Measurements from ENCODE around the gene PC.
"Not testable (repeated sequence)": the region's sequence is repeated elsewhere in the genome, so short reads cannot be mapped to it uniquely, and the experiment has no call there.

PC gene

GRCh38 chr11:66958232-66958955, at the start of gene PC:
Gene PC, minus strand, starts transcription at chr11:66958383. Its CDS starts 86,224 bp downstream, at chr11:66872159.
- Histone ChIP-seq H3K27me3 (replicated peaks; ENCODE audit: control insufficient read depth, insufficient read depth, low read length) (no peaks in the 10 kb centered on the region), H3K4me1 (ENCODE audit: control insufficient read depth, insufficient read depth, low read length) (peaks cover 19% of the 10 kb centered on the region), H3K36me3 (ENCODE audit: control insufficient read depth, insufficient read depth, low read length, severe bottlenecking) (no peaks in the 10 kb centered on the region), H3K9me3 (ENCODE audit: control insufficient read depth, low read length) (no peaks in the 10 kb centered on the region), H3K4me3 (ENCODE audit: low read length) (peak within 1 kb of the TSS; percentile 84), H3K9ac (ENCODE audit: low read length) (peak within 1 kb of the TSS; percentile 87)
- peak; percentile 100 for DNase-seq (ENCODE audit: low read depth)

- no peak for DNase-seq (ENCODE audit: low read depth)
- H3K4me1 ChIP-seq (ENCODE audit: control insufficient read depth, insufficient read depth, low read length): peaks cover 15% of the 10 kb centered on the region
- H3K27me3 ChIP-seq (replicated peaks; ENCODE audit: control insufficient read depth, insufficient read depth, low read length): no peaks in the 10 kb centered on the region
- no peaks in the 10 kb centered on the region for H3K9me3 ChIP-seq (ENCODE audit: control insufficient read depth, low read length)
- H3K4me3 ChIP-seq (ENCODE audit: low read length): no peak overlapping the region
- no peak overlapping the region for H3K9ac ChIP-seq (ENCODE audit: low read length)
- no peaks in the 10 kb centered on the region for H3K36me3 ChIP-seq (ENCODE audit: control insufficient read depth, insufficient read depth, low read length, severe bottlenecking)
Measured at GRCh38 chr11:67007126-67007525, 48.9 kb upstream of the PC start.

GRCh38 chr11:67006029-67006884, 48.1 kb upstream of the PC start:
- H3K4me1 ChIP-seq (ENCODE audit: control insufficient read depth, insufficient read depth, low read length): peaks cover 15% of the 10 kb centered on the region
- no peaks in the 10 kb centered on the region for H3K36me3 ChIP-seq (ENCODE audit: control insufficient read depth, insufficient read depth, low read length, severe bottlenecking)
- DNase-seq (ENCODE audit: low read depth): no peak
- H3K27me3 ChIP-seq (replicated peaks; ENCODE audit: control insufficient read depth, insufficient read depth, low read length): no peaks in the 10 kb centered on the region
- peak overlapping the region; percentile 56 for H3K4me3 ChIP-seq (ENCODE audit: low read length)
- H3K9ac ChIP-seq (ENCODE audit: low read length): peak overlapping the region; percentile 63
- no peaks in the 10 kb centered on the region for H3K9me3 ChIP-seq (ENCODE audit: control insufficient read depth, low read length)

- H3K9me3 ChIP-seq (ENCODE audit: control insufficient read depth, low read length); H3K4me3 ChIP-seq (ENCODE audit: low read length); H3K36me3 ChIP-seq (ENCODE audit: control insufficient read depth, insufficient read depth, low read length, severe bottlenecking); H3K27me3 ChIP-seq (replicated peaks; ENCODE audit: control insufficient read depth, insufficient read depth, low read length); H3K9ac ChIP-seq (ENCODE audit: low read length); DNase-seq (ENCODE audit: low read depth): not testable (repeated sequence)
- H3K4me1 ChIP-seq (ENCODE audit: control insufficient read depth, insufficient read depth, low read length): peaks cover 15% of the 10 kb centered on the region
Measured at GRCh38 chr11:67005200-67005599, 47.0 kb upstream of the PC start.

GRCh38 chr11:67002921-67003411, 44.8 kb upstream of the PC start:
- no peak overlapping the region for H3K9ac ChIP-seq (ENCODE audit: low read length)
- DNase-seq (ENCODE audit: low read depth): no peak
- no peaks in the 10 kb centered on the region for H3K36me3 ChIP-seq (ENCODE audit: control insufficient read depth, insufficient read depth, low read length, severe bottlenecking)
- peaks cover 4% of the 10 kb centered on the region for H3K27me3 ChIP-seq (replicated peaks; ENCODE audit: control insufficient read depth, insufficient read depth, low read length)
- H3K4me1 ChIP-seq (ENCODE audit: control insufficient read depth, insufficient read depth, low read length): peaks cover 15% of the 10 kb centered on the region
- H3K4me3 ChIP-seq (ENCODE audit: low read length): no peak overlapping the region
- H3K9me3 ChIP-seq (ENCODE audit: control insufficient read depth, low read length): no peaks in the 10 kb centered on the region

- Histone ChIP-seq H3K4me1 (ENCODE audit: control insufficient read depth, insufficient read depth, low read length) (peaks cover 15% of the 10 kb centered on the region), H3K36me3 (ENCODE audit: control insufficient read depth, insufficient read depth, low read length, severe bottlenecking) (no peaks in the 10 kb centered on the region), H3K27me3 (replicated peaks; ENCODE audit: control insufficient read depth, insufficient read depth, low read length) (peaks cover 4% of the 10 kb centered on the region), H3K9me3 (ENCODE audit: control insufficient read depth, low read length) (no peaks in the 10 kb centered on the region), H3K4me3 (ENCODE audit: low read length) (no peak overlapping the region), H3K9ac (ENCODE audit: low read length) (no peak overlapping the region)
- DNase-seq (ENCODE audit: low read depth): no peak
Measured at GRCh38 chr11:67002297-67002913, 44.2 kb upstream of the PC start.

- H3K4me3 ChIP-seq (ENCODE audit: low read length): no peak overlapping the region
- H3K9ac ChIP-seq (ENCODE audit: low read length): no peak overlapping the region
- no peaks in the 10 kb centered on the region for H3K9me3 ChIP-seq (ENCODE audit: control insufficient read depth, low read length)
- peaks cover 4% of the 10 kb centered on the region for H3K27me3 ChIP-seq (replicated peaks; ENCODE audit: control insufficient read depth, insufficient read depth, low read length)
- H3K4me1 ChIP-seq (ENCODE audit: control insufficient read depth, insufficient read depth, low read length): peaks cover 18% of the 10 kb centered on the region
- no peaks in the 10 kb centered on the region for H3K36me3 ChIP-seq (ENCODE audit: control insufficient read depth, insufficient read depth, low read length, severe bottlenecking)
- DNase-seq (ENCODE audit: low read depth): no peak
Measured at GRCh38 chr11:67001332-67001731, 43.1 kb upstream of the PC start.

- no peak overlapping the region for H3K9ac ChIP-seq (ENCODE audit: low read length)
- peaks cover 11% of the 10 kb centered on the region for H3K4me1 ChIP-seq (ENCODE audit: control insufficient read depth, insufficient read depth, low read length)
- H3K9me3 ChIP-seq (ENCODE audit: control insufficient read depth, low read length): no peaks in the 10 kb centered on the region
- H3K27me3 ChIP-seq (replicated peaks; ENCODE audit: control insufficient read depth, insufficient read depth, low read length): peaks cover 4% of the 10 kb centered on the region
- no peak for DNase-seq (ENCODE audit: low read depth)
- H3K4me3 ChIP-seq (ENCODE audit: low read length): no peak overlapping the region
- H3K36me3 ChIP-seq (ENCODE audit: control insufficient read depth, insufficient read depth, low read length, severe bottlenecking): no peaks in the 10 kb centered on the region
Measured at GRCh38 chr11:66999555-66999954, 41.4 kb upstream of the PC start.

- peaks cover 11% of the 10 kb centered on the region for H3K4me1 ChIP-seq (ENCODE audit: control insufficient read depth, insufficient read depth, low read length)
- H3K9ac ChIP-seq (ENCODE audit: low read length): no peak overlapping the region
- H3K4me3 ChIP-seq (ENCODE audit: low read length): no peak overlapping the region
- DNase-seq (ENCODE audit: low read depth): peak; percentile 64
- peaks cover 17% of the 10 kb centered on the region for H3K27me3 ChIP-seq (replicated peaks; ENCODE audit: control insufficient read depth, insufficient read depth, low read length)
- H3K9me3 ChIP-seq (ENCODE audit: control insufficient read depth, low read length): no peaks in the 10 kb centered on the region
- H3K36me3 ChIP-seq (ENCODE audit: control insufficient read depth, insufficient read depth, low read length, severe bottlenecking): no peaks in the 10 kb centered on the region
Measured at GRCh38 chr11:66996609-66997273, 38.6 kb upstream of the PC start.

- Histone ChIP-seq H3K4me3 (ENCODE audit: low read length) (no peak overlapping the region), H3K9ac (ENCODE audit: low read length) (no peak overlapping the region), H3K4me1 (ENCODE audit: control insufficient read depth, insufficient read depth, low read length) (peaks cover 7% of the 10 kb centered on the region), H3K27me3 (replicated peaks; ENCODE audit: control insufficient read depth, insufficient read depth, low read length) (peaks cover 13% of the 10 kb centered on the region), H3K36me3 (ENCODE audit: control insufficient read depth, insufficient read depth, low read length, severe bottlenecking) (no peaks in the 10 kb centered on the region), H3K9me3 (ENCODE audit: control insufficient read depth, low read length) (no peaks in the 10 kb centered on the region)
- DNase-seq (ENCODE audit: low read depth): no peak
Measured at GRCh38 chr11:66992041-66992440, 33.9 kb upstream of the PC start.

- peaks cover 18% of the 10 kb centered on the region for H3K27me3 ChIP-seq (replicated peaks; ENCODE audit: control insufficient read depth, insufficient read depth, low read length)
- DNase-seq (ENCODE audit: low read depth); H3K4me3 ChIP-seq (ENCODE audit: low read length); H3K9me3 ChIP-seq (ENCODE audit: control insufficient read depth, low read length); H3K4me1 ChIP-seq (ENCODE audit: control insufficient read depth, insufficient read depth, low read length); H3K36me3 ChIP-seq (ENCODE audit: control insufficient read depth, insufficient read depth, low read length, severe bottlenecking); H3K9ac ChIP-seq (ENCODE audit: low read length): not testable (repeated sequence)
Measured at GRCh38 chr11:66989360-66989759, 31.2 kb upstream of the PC start.
